Mammary microvascular endothelial cell (primary cell): ENCODE measurements around the gene PSMG2. TPM values are rescaled to one million over a fixed set of nuclear protein-coding genes. Genes with fewer than 3 reads are reported as not detected.

Experiments used
- total RNA-seq: library from RNA; depleted of rRNA; stranded (reverse); fragments of >200 nt; gene quantifications from 2 replicates; pipeline ENCODE4 v1.2.3, GENCODE V29; 2015

Gene PSMG2, protein sequence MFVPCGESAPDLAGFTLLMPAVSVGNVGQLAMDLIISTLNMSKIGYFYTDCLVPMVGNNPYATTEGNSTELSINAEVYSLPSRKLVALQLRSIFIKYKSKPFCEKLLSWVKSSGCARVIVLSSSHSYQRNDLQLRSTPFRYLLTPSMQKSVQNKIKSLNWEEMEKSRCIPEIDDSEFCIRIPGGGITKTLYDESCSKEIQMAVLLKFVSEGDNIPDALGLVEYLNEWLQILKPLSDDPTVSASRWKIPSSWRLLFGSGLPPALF
- total RNA-seq = 98.3 and 100 TPM in 2 replicates

GRCh38 chr18:12702221-12703095 is at the start of gene PSMG2, which contains the start of gene CEP76:
Gene PSMG2 (plus strand): TSS chr18:12703042. CDS start chr18:12703108, 66 bp downstream.
Gene CEP76 (minus strand): TSS chr18:12702723. CDS start chr18:12702548, 175 bp downstream.

GRCh38 chr18:12657684-12658425 is 45.0 kb upstream of the PSMG2 start, which contains the start of gene SPIRE1:
Gene SPIRE1 (minus strand): TSS chr18:12658107. CDS start chr18:12657866, 241 bp downstream.

Other genes with a start within 250 kb of the PSMG2 start
- gene SPIRE1, start 44.9 kb upstream of the PSMG2 start, total RNA-seq = 21.0 and 23.2 TPM in 2 replicates
- 6.8 and 8.5 TPM in 2 replicates for gene CEP76, start 319 bp upstream of the PSMG2 start, total RNA-seq
- 24.2 and 25.1 TPM in 2 replicates for gene PTPN2, start 181.2 kb downstream of the PSMG2 start, total RNA-seq
- 28.8 and 36.6 TPM in 2 replicates for gene SEH1L, start 245.0 kb downstream of the PSMG2 start, total RNA-seq